Stimulated activated CD4-positive, alpha-beta T cell treated with anti-CD3 and anti-CD28 coated beads, Interleukin-4, amount 100 ng/mL, for 48 hours (primary cell): ENCODE data around the gene ZNF490.

ENCODE experiments used
- DNase-seq, 2 donors: peaks; one replicate each; pipeline ENCODE4 v3.0.0-alpha.2; 2020; ENCODE audit warnings: low read depth in 2 of 2

The ZNF490 gene

DNA sequence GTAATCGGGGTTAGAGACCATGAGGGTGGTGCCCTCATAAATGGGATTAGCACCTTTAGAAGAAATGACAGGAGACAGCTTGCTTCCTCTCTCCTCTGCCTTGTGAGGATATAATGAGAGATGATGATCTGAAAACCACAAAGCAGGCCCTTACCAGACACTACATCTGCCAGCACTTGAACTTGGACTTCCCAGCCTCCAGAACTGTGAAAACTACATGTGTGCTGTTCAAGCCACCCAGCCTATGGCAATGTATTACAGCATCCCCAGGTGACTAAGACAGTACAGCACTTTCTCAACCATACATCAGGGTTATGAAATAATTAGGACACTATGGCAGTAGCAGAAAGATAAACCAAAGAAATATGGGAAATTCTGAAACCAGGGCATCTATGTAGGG is 66.8 kb downstream of the ZNF490 start:
- no peak for DNase-seq
